Fibroblast of lung (primary cell): ENCODE data around the gene FANCL. TPM values are rescaled to one million over a fixed set of nuclear protein-coding genes. Genes with fewer than 3 reads are reported as not detected.
A peak's percentile ranks its signal among the peaks of the same experiment; 100 is the strongest.
"Not testable (repeated sequence)": the region's sequence is repeated elsewhere in the genome, so short reads cannot be mapped to it uniquely, and the experiment has no call there.

Source experiments
- DNase-seq, 2 donors: peaks; one replicate each; pipeline versions ENCODE4 v3.0.0 to v3.0.0-alpha.2; 2010; ENCODE audit warnings: low read depth in 2 of 2
- H2AFZ ChIP-seq: 2 replicates; pipeline ENCODE4 v1.5.1; 2012; ENCODE audit warnings: low read length, control low read depth, inconsistent platforms
- H3K27ac ChIP-seq: 2 replicates; pipeline ENCODE4 v1.5.1; 2011; ENCODE audit warnings: low read length, control low read depth; ENCODE audit not compliant: insufficient read depth
- H3K27me3 ChIP-seq: 2 replicates; pipeline ENCODE4 v1.5.1; 2011; ENCODE audit warnings: mild to moderate bottlenecking, low read length; ENCODE audit not compliant: control insufficient read depth, insufficient read depth
- H3K36me3 ChIP-seq: 2 replicates; pipeline ENCODE4 v1.5.1; 2011; ENCODE audit warnings: low read length; ENCODE audit not compliant: control insufficient read depth, insufficient read depth
- H3K4me1 ChIP-seq: 2 replicates; pipeline ENCODE4 v1.5.1; 2011; ENCODE audit warnings: low read length; ENCODE audit not compliant: control insufficient read depth, insufficient read depth; ENCODE audit errors: extremely low read depth
- H3K4me2 ChIP-seq: 2 replicates; pipeline ENCODE4 v1.5.1; 2011; ENCODE audit warnings: low read length, control low read depth; ENCODE audit not compliant: insufficient read depth; ENCODE audit errors: extremely low read depth
- H3K4me3 ChIP-seq, 4 experiments: fragments of 200-600 bp in 1 of 4; sonication (generic) in 1 of 4; replicated peaks in 1 of 4; 2 replicates each; pipeline ENCODE4 v1.5.1; 2011 to 2016; ENCODE audit warnings: low read length in 4 of 4, low read depth in 3 of 4, mild to moderate bottlenecking in 3 of 4, control low read depth in 2 of 4, inconsistent platforms in 1 of 4, mixed read lengths in 1 of 4; ENCODE audit not compliant: insufficient read depth in 1 of 4; ENCODE audit errors: control extremely low read depth in 1 of 4
- H3K79me2 ChIP-seq: 2 replicates; pipeline ENCODE4 v1.5.1; 2012; ENCODE audit warnings: mild to moderate bottlenecking, low read length, inconsistent platforms; ENCODE audit not compliant: control insufficient read depth, insufficient read depth
- H3K9ac ChIP-seq: 2 replicates; pipeline ENCODE4 v1.5.1; 2011; ENCODE audit warnings: mild to moderate bottlenecking, low read length, control low read depth; ENCODE audit not compliant: insufficient read depth
- H3K9me3 ChIP-seq: 2 replicates; pipeline ENCODE4 v1.5.1; 2012; ENCODE audit warnings: low read depth, low read length; ENCODE audit not compliant: control insufficient read depth, insufficient read depth
- H4K20me1 ChIP-seq: 2 replicates; pipeline ENCODE4 v1.5.1; 2011; ENCODE audit warnings: low read length; ENCODE audit not compliant: control insufficient read depth, insufficient read depth; ENCODE audit errors: extremely low read depth
- EZH2 ChIP-seq: IDR thresholded peaks from 2 replicates; pipeline ENCODE4 v1.5.1; 2012; ENCODE audit warnings: low read length, control low read depth, mild to moderate bottlenecking; ENCODE audit errors: missing control alignments
- polyA plus RNA-seq, 2 donors: library from polyadenylated mRNA; depleted of rRNA in 1 of 2; stranded (reverse) in 1 of 2; unstranded in 1 of 2; fragments of >200 nt; gene quantifications; 2 replicates each; pipeline ENCODE4 v1.2.1, GENCODE V29; 2011 to 2012; ENCODE audit warnings: missing spikeins in 1 of 2
- total RNA-seq: library from RNA; depleted of rRNA; stranded (reverse); fragments of >200 nt; gene quantifications from 2 replicates; pipeline ENCODE4 v1.2.1, GENCODE V29; 2014
- TF ChIP-seq, protein P1 (sequence below), 2 donors: IDR thresholded peaks in 1 of 2; conservative IDR thresholded peaks in 1 of 2; 1 replicate in 1 of 2; 2 replicates in 1 of 2; pipeline ENCODE4 v1.5.1; 2011 to 2012; ENCODE audit warnings: low read length in 2 of 2, control low read depth in 1 of 2, inconsistent platforms in 1 of 2, low read depth in 1 of 2, mild to moderate bottlenecking in 1 of 2

The FANCL gene
- total and polyA plus RNA-seq, 2 donors (not counting 1 experiment from before 2014, with no cell fraction given): 15.2 to 19.7 TPM

DNA sequence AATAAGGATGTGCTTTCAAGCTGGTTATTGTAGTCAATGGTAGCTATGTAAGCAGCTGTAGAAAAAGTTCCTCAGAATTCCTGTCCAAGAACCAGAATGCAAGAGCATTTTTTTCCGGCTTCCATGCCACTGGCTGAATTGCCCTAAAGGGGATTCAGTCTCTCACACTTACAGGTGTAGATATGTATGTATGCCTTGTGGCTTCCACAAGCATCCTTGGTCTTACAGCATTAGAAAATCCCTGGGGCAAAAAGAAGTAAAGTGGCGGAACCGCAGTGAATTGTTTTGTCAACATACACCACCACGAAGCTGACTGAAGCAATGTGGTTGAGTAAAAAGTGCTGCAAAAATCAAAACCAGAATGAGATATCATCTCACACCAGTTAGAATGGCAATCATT lies 54.6 kb downstream of the FANCL start:
- H3K9me3 ChIP-seq: no peaks in the 10 kb centered on the region
- H3K27ac ChIP-seq: no peak overlapping the region
- no peak overlapping the region for H3K4me3 ChIP-seq
- no peak overlapping the region for H3K4me2 ChIP-seq
- DNase-seq: no peak
- H4K20me1 ChIP-seq: no peaks in the 10 kb centered on the region
- no peak overlapping the region for H3K9ac ChIP-seq
- H2AFZ ChIP-seq: no peak overlapping the region
- TF ChIP-seq, protein P1, sequence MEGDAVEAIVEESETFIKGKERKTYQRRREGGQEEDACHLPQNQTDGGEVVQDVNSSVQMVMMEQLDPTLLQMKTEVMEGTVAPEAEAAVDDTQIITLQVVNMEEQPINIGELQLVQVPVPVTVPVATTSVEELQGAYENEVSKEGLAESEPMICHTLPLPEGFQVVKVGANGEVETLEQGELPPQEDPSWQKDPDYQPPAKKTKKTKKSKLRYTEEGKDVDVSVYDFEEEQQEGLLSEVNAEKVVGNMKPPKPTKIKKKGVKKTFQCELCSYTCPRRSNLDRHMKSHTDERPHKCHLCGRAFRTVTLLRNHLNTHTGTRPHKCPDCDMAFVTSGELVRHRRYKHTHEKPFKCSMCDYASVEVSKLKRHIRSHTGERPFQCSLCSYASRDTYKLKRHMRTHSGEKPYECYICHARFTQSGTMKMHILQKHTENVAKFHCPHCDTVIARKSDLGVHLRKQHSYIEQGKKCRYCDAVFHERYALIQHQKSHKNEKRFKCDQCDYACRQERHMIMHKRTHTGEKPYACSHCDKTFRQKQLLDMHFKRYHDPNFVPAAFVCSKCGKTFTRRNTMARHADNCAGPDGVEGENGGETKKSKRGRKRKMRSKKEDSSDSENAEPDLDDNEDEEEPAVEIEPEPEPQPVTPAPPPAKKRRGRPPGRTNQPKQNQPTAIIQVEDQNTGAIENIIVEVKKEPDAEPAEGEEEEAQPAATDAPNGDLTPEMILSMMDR (conservative IDR thresholded peaks at IDR 0.05 in 1 of 2, IDR thresholded peaks at IDR 0.05 in 1 of 2; ENCODE audit: low read depth in 1 of 2, low read length in 2 of 2): no peak
- TF ChIP-seq EZH2: no peak
- no peaks in the 10 kb centered on the region for H3K27me3 ChIP-seq
- H3K36me3 ChIP-seq: no peaks in the 10 kb centered on the region
- H3K79me2 ChIP-seq: no peaks in the 10 kb centered on the region
- no peaks in the 10 kb centered on the region for H3K4me1 ChIP-seq

GRCh38 chr2:58182527-58182926 lies 58.6 kb downstream of the FANCL start:
- H3K36me3 ChIP-seq: no peaks in the 10 kb centered on the region
- TF ChIP-seq, protein P1 (conservative IDR thresholded peaks at IDR 0.05 in 1 of 2, IDR thresholded peaks at IDR 0.05 in 1 of 2; ENCODE audit: low read depth in 1 of 2, low read length in 2 of 2): no peak
- no peak for TF ChIP-seq EZH2
- no peak overlapping the region for H3K4me2 ChIP-seq
- no peak overlapping the region for H2AFZ ChIP-seq
- no peaks in the 10 kb centered on the region for H3K27me3 ChIP-seq
- no peaks in the 10 kb centered on the region for H3K79me2 ChIP-seq
- no peak overlapping the region for H3K4me3 ChIP-seq
- no peak overlapping the region for H3K27ac ChIP-seq
- H3K9me3 ChIP-seq: no peaks in the 10 kb centered on the region
- peak; percentile 11 to 20 for DNase-seq
- no peaks in the 10 kb centered on the region for H4K20me1 ChIP-seq
- no peak overlapping the region for H3K9ac ChIP-seq
- H3K4me1 ChIP-seq: no peaks in the 10 kb centered on the region

- no peaks in the 10 kb centered on the region for H3K4me1 ChIP-seq
- no peak overlapping the region for H3K4me2 ChIP-seq
- H3K36me3 ChIP-seq: no peaks in the 10 kb centered on the region
- TF ChIP-seq, protein P1 (conservative IDR thresholded peaks at IDR 0.05 in 1 of 2, IDR thresholded peaks at IDR 0.05 in 1 of 2; ENCODE audit: low read depth in 1 of 2, low read length in 2 of 2): no peak
- TF ChIP-seq EZH2: no peak
- no peak overlapping the region for H3K27ac ChIP-seq
- H3K79me2 ChIP-seq: no peaks in the 10 kb centered on the region
- H3K9ac ChIP-seq: no peak overlapping the region
- no peaks in the 10 kb centered on the region for H4K20me1 ChIP-seq
- H2AFZ ChIP-seq: no peak overlapping the region
- no peaks in the 10 kb centered on the region for H3K9me3 ChIP-seq
- no peak overlapping the region for H3K4me3 ChIP-seq
- no peaks in the 10 kb centered on the region for H3K27me3 ChIP-seq
- no peak for DNase-seq
Observed at GRCh38 chr2:58180635-58181034, 60.5 kb downstream of the FANCL start.

DNA sequence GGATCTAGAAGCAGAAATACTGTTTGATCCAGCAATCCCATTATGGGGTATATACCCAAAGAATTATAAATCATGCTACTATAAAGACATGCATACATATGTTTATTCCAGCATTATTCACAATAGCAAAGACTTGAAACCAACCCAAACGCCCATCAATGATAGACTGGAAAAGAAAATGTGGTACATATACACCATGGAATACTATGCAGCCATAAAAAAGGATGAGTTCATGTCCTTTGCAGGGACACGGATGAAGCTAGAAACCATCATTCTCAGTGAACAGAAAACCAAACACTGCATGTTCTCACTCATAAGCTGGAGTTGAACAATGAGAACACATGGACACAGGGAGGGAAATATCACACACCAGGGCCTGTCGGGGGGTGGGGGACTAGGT lies 61.0 kb downstream of the FANCL start:
- H3K4me2 ChIP-seq, H2AFZ ChIP-seq, H3K79me2 ChIP-seq, DNase-seq, H3K4me3 ChIP-seq, H3K27ac ChIP-seq, H3K4me1 ChIP-seq, H4K20me1 ChIP-seq, H3K9me3 ChIP-seq, H3K9ac ChIP-seq, H3K36me3 ChIP-seq, H3K27me3 ChIP-seq: not testable (repeated sequence)

GRCh38 chr2:58177187-58177586 lies 63.9 kb downstream of the FANCL start:
- not testable (repeated sequence) for H4K20me1 ChIP-seq, H3K27me3 ChIP-seq, H3K4me2 ChIP-seq, H3K9ac ChIP-seq, DNase-seq, H3K36me3 ChIP-seq, H2AFZ ChIP-seq, H3K79me2 ChIP-seq, H3K4me1 ChIP-seq, H3K27ac ChIP-seq, H3K4me3 ChIP-seq, H3K9me3 ChIP-seq
